ENCODE data around the gene OAT.

The OAT gene

DNA sequence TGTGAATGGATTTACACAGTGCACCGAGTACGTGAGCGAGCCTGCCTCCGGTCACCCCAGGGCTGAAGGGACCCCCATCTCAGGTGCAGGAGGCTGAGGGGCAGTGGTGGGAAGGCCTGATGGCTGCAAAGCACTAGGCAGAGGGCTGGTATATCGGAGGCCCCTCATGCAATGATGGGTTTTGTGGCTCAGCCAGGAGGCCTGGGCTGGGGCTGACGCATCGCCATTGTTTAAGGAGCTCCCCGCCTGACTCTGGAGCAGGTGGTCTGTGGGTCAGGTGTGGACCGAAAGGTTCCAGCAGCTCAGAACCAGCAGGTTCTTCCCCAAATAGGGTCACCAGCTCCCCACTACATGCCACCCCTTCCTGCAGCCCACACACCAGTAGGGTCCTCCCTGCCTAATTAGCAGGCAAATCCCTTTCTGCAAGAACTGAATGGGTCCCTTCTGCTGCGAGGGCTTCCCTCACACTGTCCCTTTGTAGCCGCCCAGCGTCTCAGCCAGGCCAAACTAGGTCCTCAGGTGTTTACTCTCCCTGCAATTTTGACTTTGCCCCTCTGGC, 33.0 kb downstream of the OAT start:
- Histone ChIP-seq H3K4me2 (ENCODE audit: insufficient read depth, low read length) (no peak overlapping the region), H3K4me3 (ENCODE audit: low read depth in 1 of 2, low read length in 2 of 2) (no peak overlapping the region), H3K27me3 (ENCODE audit: insufficient read depth, low read length, poor library complexity) (no peaks in the 10 kb centered on the region), H3K79me2 (ENCODE audit: insufficient read depth, low read length) (no peaks in the 10 kb centered on the region), H3K27ac (ENCODE audit: low read length) (no peak overlapping the region), H4K20me1 (ENCODE audit: insufficient read depth, low read length) (no peaks in the 10 kb centered on the region), H3K4me1 (ENCODE audit: insufficient read depth, low read length) (peaks cover 13% of the 10 kb centered on the region), H2AFZ (ENCODE audit: low read depth, low read length) (no peak overlapping the region), H3K9me3 (ENCODE audit: insufficient read depth, low read length, severe bottlenecking) (no peaks in the 10 kb centered on the region), H3K36me3 (ENCODE audit: insufficient read depth, low read length) (no peaks in the 10 kb centered on the region), H3K9ac (ENCODE audit: low read depth, low read length) (no peak overlapping the region)
- no peak for DNase-seq
- ATAC-seq (ENCODE audit: insufficient read depth, low read depth), result no peak
- TF ChIP-seq, protein P1, sequence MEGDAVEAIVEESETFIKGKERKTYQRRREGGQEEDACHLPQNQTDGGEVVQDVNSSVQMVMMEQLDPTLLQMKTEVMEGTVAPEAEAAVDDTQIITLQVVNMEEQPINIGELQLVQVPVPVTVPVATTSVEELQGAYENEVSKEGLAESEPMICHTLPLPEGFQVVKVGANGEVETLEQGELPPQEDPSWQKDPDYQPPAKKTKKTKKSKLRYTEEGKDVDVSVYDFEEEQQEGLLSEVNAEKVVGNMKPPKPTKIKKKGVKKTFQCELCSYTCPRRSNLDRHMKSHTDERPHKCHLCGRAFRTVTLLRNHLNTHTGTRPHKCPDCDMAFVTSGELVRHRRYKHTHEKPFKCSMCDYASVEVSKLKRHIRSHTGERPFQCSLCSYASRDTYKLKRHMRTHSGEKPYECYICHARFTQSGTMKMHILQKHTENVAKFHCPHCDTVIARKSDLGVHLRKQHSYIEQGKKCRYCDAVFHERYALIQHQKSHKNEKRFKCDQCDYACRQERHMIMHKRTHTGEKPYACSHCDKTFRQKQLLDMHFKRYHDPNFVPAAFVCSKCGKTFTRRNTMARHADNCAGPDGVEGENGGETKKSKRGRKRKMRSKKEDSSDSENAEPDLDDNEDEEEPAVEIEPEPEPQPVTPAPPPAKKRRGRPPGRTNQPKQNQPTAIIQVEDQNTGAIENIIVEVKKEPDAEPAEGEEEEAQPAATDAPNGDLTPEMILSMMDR (IDR thresholded peaks at IDR 0.05; ENCODE audit: borderline replicate concordance, extremely low read depth, low read length, poor library complexity, severe bottlenecking), result no peak
- TF ChIP-seq EZH2 (IDR thresholded peaks at IDR 0.05; ENCODE audit: borderline replicate concordance, low read depth, low read length, severe bottlenecking), result no peak

DNA sequence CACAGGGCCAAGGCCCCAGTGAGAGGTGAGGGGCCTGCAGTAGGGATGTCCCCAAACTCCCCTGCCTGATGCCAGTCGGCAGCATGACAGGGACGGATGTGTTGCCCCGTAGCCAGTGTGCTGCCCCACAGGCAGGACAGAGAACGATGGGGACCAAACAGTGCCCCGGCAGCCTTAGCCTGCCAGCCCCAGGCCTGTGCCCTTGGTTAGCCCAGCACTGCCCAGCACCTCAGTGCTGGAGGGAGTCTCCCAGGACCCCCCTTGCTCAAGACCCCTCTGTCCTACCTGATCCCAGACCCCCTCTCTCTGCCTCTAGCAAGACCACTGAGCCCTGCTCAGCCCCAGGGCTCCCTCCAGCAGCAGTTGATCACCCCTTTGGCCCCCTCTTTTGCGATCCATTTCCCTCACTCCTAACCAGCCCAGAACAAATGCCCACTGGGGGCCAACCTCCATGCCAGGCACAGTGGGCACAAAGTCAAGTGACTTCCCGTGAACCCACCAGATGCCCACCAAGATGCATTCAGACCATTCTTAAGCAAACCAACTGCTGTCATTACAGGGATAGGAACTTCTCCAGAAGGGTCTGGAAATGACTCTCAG, 34.0 kb downstream of the OAT start:
- Histone ChIP-seq H3K9me3 (ENCODE audit: insufficient read depth, low read length, severe bottlenecking) (no peaks in the 10 kb centered on the region), H3K9ac (ENCODE audit: low read depth, low read length) (no peak overlapping the region), H2AFZ (ENCODE audit: low read depth, low read length) (no peak overlapping the region), H3K36me3 (ENCODE audit: insufficient read depth, low read length) (no peaks in the 10 kb centered on the region), H3K27me3 (ENCODE audit: insufficient read depth, low read length, poor library complexity) (peaks cover 6% of the 10 kb centered on the region), H3K4me1 (ENCODE audit: insufficient read depth, low read length) (peaks cover 13% of the 10 kb centered on the region), H3K79me2 (ENCODE audit: insufficient read depth, low read length) (no peaks in the 10 kb centered on the region), H3K27ac (ENCODE audit: low read length) (no peak overlapping the region), H3K4me3 (ENCODE audit: low read depth in 1 of 2, low read length in 2 of 2) (no peak overlapping the region), H4K20me1 (ENCODE audit: insufficient read depth, low read length) (no peaks in the 10 kb centered on the region), H3K4me2 (ENCODE audit: insufficient read depth, low read length) (no peak overlapping the region)
- no peak for DNase-seq
- TF ChIP-seq, protein P1 (IDR thresholded peaks at IDR 0.05; ENCODE audit: borderline replicate concordance, extremely low read depth, low read length, poor library complexity, severe bottlenecking), result no peak
- TF ChIP-seq EZH2 (IDR thresholded peaks at IDR 0.05; ENCODE audit: borderline replicate concordance, low read depth, low read length, severe bottlenecking), result no peak
- no peak for ATAC-seq (ENCODE audit: insufficient read depth, low read depth)

DNA sequence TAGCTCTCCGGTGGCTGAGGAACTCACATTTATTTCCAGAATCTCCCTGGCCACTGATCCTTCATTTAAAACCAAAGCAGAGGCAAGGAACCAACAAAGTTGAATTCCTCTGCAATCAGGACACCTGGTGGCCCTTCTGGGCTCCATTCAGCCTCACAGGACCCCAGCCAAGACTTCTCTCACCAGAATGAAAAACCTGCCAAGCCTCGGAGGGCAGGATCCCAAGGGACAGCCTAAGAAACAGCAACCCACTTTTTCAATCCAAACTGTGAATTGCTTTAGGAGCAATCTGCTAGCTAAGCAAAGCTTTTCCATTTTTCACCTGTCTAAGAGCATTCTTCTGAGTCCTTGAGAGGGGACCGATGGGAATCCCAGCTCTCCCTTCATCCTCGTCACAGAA, 34.6 kb downstream of the OAT start:
- Histone ChIP-seq H3K27ac (ENCODE audit: low read length) (no peak overlapping the region), H3K4me2 (ENCODE audit: insufficient read depth, low read length) (no peak overlapping the region), H3K9me3 (ENCODE audit: insufficient read depth, low read length, severe bottlenecking) (no peaks in the 10 kb centered on the region), H3K36me3 (ENCODE audit: insufficient read depth, low read length) (no peaks in the 10 kb centered on the region), H3K27me3 (ENCODE audit: insufficient read depth, low read length, poor library complexity) (peaks cover 6% of the 10 kb centered on the region), H3K4me1 (ENCODE audit: insufficient read depth, low read length) (peaks cover 8% of the 10 kb centered on the region), H3K9ac (ENCODE audit: low read depth, low read length) (no peak overlapping the region), H2AFZ (ENCODE audit: low read depth, low read length) (no peak overlapping the region), H3K79me2 (ENCODE audit: insufficient read depth, low read length) (no peaks in the 10 kb centered on the region), H3K4me3 (ENCODE audit: low read depth in 1 of 2, low read length in 2 of 2) (no peak overlapping the region), H4K20me1 (ENCODE audit: insufficient read depth, low read length) (no peaks in the 10 kb centered on the region)
- ATAC-seq (ENCODE audit: insufficient read depth, low read depth), result no peak
- TF ChIP-seq, protein P1 (IDR thresholded peaks at IDR 0.05; ENCODE audit: borderline replicate concordance, extremely low read depth, low read length, poor library complexity, severe bottlenecking), result no peak
- no peak for TF ChIP-seq EZH2 (IDR thresholded peaks at IDR 0.05; ENCODE audit: borderline replicate concordance, low read depth, low read length, severe bottlenecking)
- DNase-seq, result no peak
